ENCODE data around the gene CAMKMT. TPM values are rescaled to one million over a fixed set of nuclear protein-coding genes. Genes with fewer than 3 reads are reported as not detected.

Gene CAMKMT
- total RNA-seq, 6 donors from 2014 or later: 7.7 to 17.8 (median 12.2) TPM

- ATAC-seq (ENCODE audit: low FRiP score in 2 of 2): no peak
- 76 to 78% methylated on average over 4 of the region's 4 CpGs for WGBS, 2 donors
- Histone ChIP-seq H3K4me3 (no peak overlapping the region), H3K27me3 (no peaks in the 10 kb centered on the region), H3K4me1 (peaks cover 0 to 4% (median 2%) of the 10 kb centered on the region in 4 donors), H3K36me3 (no peaks in the 10 kb centered on the region), H3K27ac (no peak overlapping the region), H3K9me3 (peaks cover 0 to 3% (median 0%) of the 10 kb centered on the region in 4 donors)
- DNase-seq: no peak
- no peak for TF ChIP-seq EP300 (IDR thresholded peaks at IDR 0.05)
- no peak for TF ChIP-seq POLR2A (IDR thresholded peaks at IDR 0.05)
- TF ChIP-seq POLR2AphosphoS5 (IDR thresholded peaks at IDR 0.05): no peak
- TF ChIP-seq CTCF (IDR thresholded peaks at IDR 0.05): no peak
Measured at GRCh38 chr2:44615950-44616518, 254.3 kb downstream of the CAMKMT start.

DNA sequence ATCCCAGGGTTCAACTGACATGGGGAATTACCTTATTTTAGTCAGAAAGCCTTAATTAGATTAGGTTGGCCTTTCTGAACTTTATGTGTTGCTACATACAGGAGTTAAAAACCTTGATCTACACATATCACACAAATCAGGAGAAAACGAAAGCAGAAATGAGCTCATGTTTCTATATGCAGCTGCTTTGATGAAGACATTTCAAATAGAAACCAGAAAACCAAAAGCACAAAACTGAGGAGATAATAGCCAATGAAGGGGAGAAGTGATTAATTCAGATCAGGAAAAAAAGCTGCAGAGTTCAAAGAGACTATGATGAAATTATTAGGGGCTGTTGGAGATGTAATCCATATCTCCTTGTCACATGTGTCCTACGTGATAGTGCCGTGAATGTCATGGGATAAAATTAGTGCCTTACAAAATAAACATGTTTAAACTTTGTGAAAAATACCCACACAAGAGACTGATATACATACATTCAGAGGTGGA, 255.0 kb downstream of the CAMKMT start:
- Histone ChIP-seq H3K27ac (no peak overlapping the region), H3K4me1 (peaks cover 0 to 4% (median 2%) of the 10 kb centered on the region in 4 donors), H3K4me3 (no peak overlapping the region), H3K9me3 (no peaks in the 10 kb centered on the region), H3K27me3 (no peaks in the 10 kb centered on the region), H3K36me3 (no peaks in the 10 kb centered on the region)
- no peak for TF ChIP-seq CTCF (IDR thresholded peaks at IDR 0.05)
- TF ChIP-seq POLR2A (IDR thresholded peaks at IDR 0.05): no peak
- TF ChIP-seq POLR2AphosphoS5 (IDR thresholded peaks at IDR 0.05): no peak
- no peak for TF ChIP-seq EP300 (IDR thresholded peaks at IDR 0.05)
- 56 to 58% methylated on average over 3 of the region's 3 CpGs for WGBS, 2 donors
- DNase-seq (no peak), ATAC-seq (ENCODE audit: low FRiP score in 2 of 2) (no peak)

DNA sequence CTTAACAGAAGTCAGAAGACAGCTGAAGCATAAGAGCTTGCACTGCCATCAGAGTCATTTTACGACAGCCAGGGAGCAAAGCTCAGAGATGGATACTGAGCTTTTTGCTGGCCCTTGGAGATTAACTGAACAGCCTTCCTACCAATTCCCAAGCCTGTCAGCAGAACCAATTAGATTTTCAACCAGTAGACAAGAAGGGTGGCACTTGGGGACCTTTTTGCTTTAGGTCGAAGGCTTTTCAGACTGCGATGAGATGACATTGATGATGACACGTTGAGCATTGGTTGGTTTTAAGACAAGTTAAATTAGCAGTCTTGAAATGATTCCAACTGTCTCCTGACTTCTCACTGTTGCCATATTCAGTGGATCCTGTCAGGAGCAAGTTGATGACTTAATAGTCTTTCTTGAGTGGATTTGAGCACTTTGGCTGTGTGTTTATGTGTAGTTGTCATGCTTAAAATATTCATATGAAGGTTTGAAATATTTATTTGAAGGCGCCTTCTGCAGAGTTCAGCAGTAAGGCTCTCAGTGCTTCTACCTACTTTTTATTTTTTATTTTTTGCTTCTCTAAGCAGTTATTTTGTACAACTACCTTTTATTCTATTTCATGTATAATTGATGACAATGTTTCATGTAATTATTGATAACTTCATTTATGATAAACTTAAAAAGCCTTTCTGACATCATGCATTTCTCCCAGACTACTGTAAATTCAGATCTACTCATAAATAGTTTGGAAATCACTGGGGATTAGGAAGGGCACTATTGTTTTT, 256.7 kb downstream of the CAMKMT start:
- DNase-seq (no peak), ATAC-seq (ENCODE audit: low FRiP score in 2 of 2) (no peak)
- H3K27ac ChIP-seq: no peak overlapping the region
- H3K9me3 ChIP-seq: no peaks in the 10 kb centered on the region
- no peak for TF ChIP-seq POLR2AphosphoS5 (IDR thresholded peaks at IDR 0.05)
- TF ChIP-seq CTCF (IDR thresholded peaks at IDR 0.05): no peak
- no peak for TF ChIP-seq EP300 (IDR thresholded peaks at IDR 0.05)
- TF ChIP-seq POLR2A (IDR thresholded peaks at IDR 0.05): no peak
- no peaks in the 10 kb centered on the region for H3K36me3 ChIP-seq
- H3K27me3 ChIP-seq: no peaks in the 10 kb centered on the region
- peaks cover 0 to 4% (median 2%) of the 10 kb centered on the region in 4 donors for H3K4me1 ChIP-seq
- WGBS, 2 donors: 84 to 88% methylated on average over 5 of the region's 5 CpGs
- no peak overlapping the region for H3K4me3 ChIP-seq

- no peak for ATAC-seq (ENCODE audit: low FRiP score in 2 of 2)
- peaks cover 0 to 4% (median 2%) of the 10 kb centered on the region in 4 donors for H3K4me1 ChIP-seq
Measured at GRCh38 chr2:44620189-44620990, 258.6 kb downstream of the CAMKMT start.

More at GRCh38 chr2:44620189-44620990, 258.6 kb downstream of the CAMKMT start:
- no peak overlapping the region for H3K27ac ChIP-seq
- no peaks in the 10 kb centered on the region for H3K9me3 ChIP-seq
- no peaks in the 10 kb centered on the region for H3K36me3 ChIP-seq
- no peak for DNase-seq
- H3K27me3 ChIP-seq: no peaks in the 10 kb centered on the region
- WGBS, 2 donors: 95 to 100% methylated on average over 2 of the region's 2 CpGs
- TF ChIP-seq CTCF (IDR thresholded peaks at IDR 0.05) (no peak), EP300 (IDR thresholded peaks at IDR 0.05) (no peak), POLR2AphosphoS5 (IDR thresholded peaks at IDR 0.05) (no peak), POLR2A (IDR thresholded peaks at IDR 0.05) (no peak)
- no peak overlapping the region for H3K4me3 ChIP-seq
